A549 (cell line): ENCODE results near the gene MYH15. TPM values are rescaled to one million over a fixed set of nuclear protein-coding genes. Genes with fewer than 3 reads are reported as not detected.
A peak's percentile ranks its signal among the peaks of the same experiment; 100 is the strongest.

ENCODE experiments used
- ATAC-seq, 2 experiments: fragments of 200-7000 bp in 1 of 2; fragments of >200 bp in 1 of 2; cut with Nextera tagmentation in 1 of 2; cut with Tn5 transposase in 1 of 2; 3 replicates each; pipeline versions ENCODE4 v1.8.0 to v1.9.1; 2018 to 2020; ENCODE audit warnings: mild to moderate bottlenecking in 1 of 2, moderate library complexity in 1 of 2
- CTCF ChIA-PET: fragments of 300-600 bp; sonication (Branson Sonifier 250); formaldehyde crosslinking; extraction: SDS; loops from one replicate; lab custom pipeline; 2021; ENCODE audit warnings: antibody characterized with exemption, inconsistent platforms; lab: Yijun Ruan, JAX
- POLR2A ChIA-PET: fragments of 350-600 bp; formaldehyde crosslinking; extraction: SDS; loops from one replicate; lab custom pipeline; 2021; ENCODE audit warnings: antibody characterized with exemption, inconsistent platforms; lab: Yijun Ruan, JAX
- DNase-seq, 2 experiments: peaks; one replicate each; pipeline versions ENCODE4 v3.0.0 to v3.0.0-alpha.2; 2011 to 2016; ENCODE audit warnings: low read depth in 1 of 2, low spot score in 1 of 2
- FAIRE-seq: peaks from 2 replicates; lab custom pipeline; 2011; peaks lifted over from hg19 to GRCh38; lab: Jason Lieb, UNC
- H3K27ac ChIP-seq, 2 experiments: fragments of >200 bp; sonication (Bioruptor Twin); formaldehyde crosslinking; 3 replicates each; pipeline ENCODE4 v1.5.1; 2016 to 2017
- H3K4me1 ChIP-seq: fragments of >200 bp; sonication (Bioruptor Twin); formaldehyde crosslinking; 3 replicates; pipeline ENCODE4 v1.6.1; 2016
- H3K4me2 ChIP-seq: fragments of >200 bp; sonication (Bioruptor Twin); formaldehyde crosslinking; 3 replicates; pipeline ENCODE4 v1.6.1; 2016
- H3K4me3 ChIP-seq: fragments of >200 bp; sonication (Bioruptor Twin); formaldehyde crosslinking; 3 replicates; pipeline ENCODE4 v1.5.1; 2016
- H3K9me3 ChIP-seq: fragments of >200 bp; sonication (Bioruptor Twin); formaldehyde crosslinking; 3 replicates; pipeline ENCODE4 v1.6.1; 2016
- BHLHE40 ChIP-seq: IDR thresholded peaks from 2 replicates; pipeline ENCODE4 v1.6.1; 2012; ENCODE audit warnings: low read depth, low read length, inconsistent platforms
- CBX2 ChIP-seq: fragments of 200-600 bp; sonication (generic); IDR thresholded peaks from 2 replicates; pipeline ENCODE4 v1.6.1; 2016; ENCODE audit warnings: low read depth, mild to moderate bottlenecking, borderline replicate concordance
- CEBPB ChIP-seq, 2 experiments: fragments of >200 bp in 1 of 2; sonication (Bioruptor Twin) in 1 of 2; formaldehyde crosslinking in 1 of 2; IDR thresholded peaks; 2 replicates each; pipeline ENCODE4 v1.6.1; 2012 to 2016
- CHD2 ChIP-seq: fragments of 150-350 bp; IDR thresholded peaks from 2 replicates; pipeline ENCODE4 v1.6.1; 2014; ENCODE audit warnings: low read length; ENCODE audit not compliant: partially characterized antibody
- FOSB ChIP-seq: fragments of 250-450 bp; sonication (Bioruptor Pico); IDR thresholded peaks from 2 replicates; pipeline ENCODE4 v1.5.0; 2020; ENCODE audit warnings: mild to moderate bottlenecking, moderate library complexity
- FOSL2 ChIP-seq, 2 experiments: fragments of 450-650 bp in 1 of 2; fragments of >200 bp in 1 of 2; sonication (Bioruptor Twin) in 1 of 2; formaldehyde crosslinking; IDR thresholded peaks; 2 replicates each; pipeline versions ENCODE4 v1.5.0 to v1.6.1; 2016 to 2020; ENCODE audit warnings: mild to moderate bottlenecking in 1 of 2, moderate library complexity in 1 of 2
- HDAC2 ChIP-seq: fragments of 200-600 bp; sonication (generic); IDR thresholded peaks from 2 replicates; pipeline ENCODE4 v1.6.1; 2016
- HOXA7 ChIP-seq: fragments of 250-450 bp; sonication (Bioruptor Pico); IDR thresholded peaks from 2 replicates; pipeline ENCODE4 v1.5.0; 2020; ENCODE audit warnings: mild to moderate bottlenecking, moderate library complexity
- HOXB5 ChIP-seq: fragments of 250-450 bp; sonication (Bioruptor Pico); IDR thresholded peaks from 2 replicates; pipeline ENCODE4 v1.5.0; 2020; ENCODE audit warnings: mild to moderate bottlenecking, moderate library complexity
- JUN ChIP-seq, 2 experiments: fragments of >200 bp; sonication (Bioruptor Twin); formaldehyde crosslinking; IDR thresholded peaks; 2 replicates in 1 of 2; 3 replicates in 1 of 2; pipeline ENCODE4 v1.6.1; 2016 to 2017
- KDM1A ChIP-seq: fragments of 200-600 bp; sonication (generic); IDR thresholded peaks from 2 replicates; pipeline ENCODE4 v1.6.1; 2016; ENCODE audit warnings: low read depth, mild to moderate bottlenecking
- NPAS2 ChIP-seq: fragments of 250-450 bp; sonication (Bioruptor Pico); IDR thresholded peaks from 2 replicates; pipeline ENCODE4 v1.8.0; 2022; ENCODE audit warnings: mild to moderate bottlenecking, moderate library complexity, borderline replicate concordance
- NR3C1 ChIP-seq: fragments of >200 bp; sonication (Bioruptor Twin); formaldehyde crosslinking; IDR thresholded peaks from 3 replicates; pipeline ENCODE4 v1.6.1; 2017
- POLR2A ChIP-seq: IDR thresholded peaks from 2 replicates; pipeline ENCODE4 v1.6.1; 2012; ENCODE audit warnings: mild to moderate bottlenecking, low read length
- RAD21 ChIP-seq, 2 experiments: fragments of >200 bp in 1 of 2; sonication (Bioruptor Twin) in 1 of 2; formaldehyde crosslinking in 1 of 2; IDR thresholded peaks in 1 of 2; conservative IDR thresholded peaks in 1 of 2; 2 replicates in 1 of 2; 3 replicates in 1 of 2; pipeline ENCODE4 v1.6.1; 2012 to 2018; ENCODE audit warnings: inconsistent platforms in 1 of 2
- RARB ChIP-seq: fragments of 250-450 bp; sonication (Bioruptor Pico); IDR thresholded peaks from 2 replicates; pipeline ENCODE4 v1.8.0; 2021; ENCODE audit warnings: mild to moderate bottlenecking, moderate library complexity
- RFX5 ChIP-seq: fragments of 450-650 bp; IDR thresholded peaks from 2 replicates; pipeline ENCODE4 v1.7.1; 2014; ENCODE audit warnings: antibody characterized with exemption, mild to moderate bottlenecking, moderate library complexity
- TFCP2L1 ChIP-seq: fragments of 250-450 bp; sonication (Bioruptor Pico); IDR thresholded peaks from 2 replicates; pipeline ENCODE4 v1.5.0; 2021; ENCODE audit warnings: mild to moderate bottlenecking
- ZFP36 ChIP-seq: fragments of 450-650 bp; IDR thresholded peaks from 2 replicates; pipeline ENCODE4 v1.6.1; 2014; ENCODE audit warnings: borderline replicate concordance; ENCODE audit not compliant: partially characterized antibody
- WGBS: methylation state at CpG from one replicate; pipeline ENCODE4 v1.1.6; 2017; ENCODE audit errors: missing lambda C conversion rate; 5-methylcytosine and 5-hydroxymethylcytosine counted together
- polyA plus RNA-seq, 4 experiments: library from polyadenylated mRNA; depleted of rRNA in 3 of 4; stranded (reverse); fragments of >200 nt; fragmentation: RNase III in 1 of 4; extraction: RNeasy Plus Mini Kit Qiagen cat#74134 plus additional on column Dnase treatment in 1 of 4; gene quantifications; 2 replicates in 3 of 4; 3 replicates in 1 of 4; pipeline ENCODE4 v1.2.3, GENCODE V29; 2011 to 2017
- TF ChIP-seq, protein P1 (sequence below): fragments of >200 bp; sonication (Bioruptor Twin); formaldehyde crosslinking; IDR thresholded peaks from 2 replicates; pipeline ENCODE4 v1.6.1; 2016
- TF ChIP-seq, protein P2 (sequence below): fragments of 150-350 bp; IDR thresholded peaks from 2 replicates; pipeline ENCODE4 v1.6.1; 2014; ENCODE audit warnings: low read depth, mild to moderate bottlenecking, low read length
- TF ChIP-seq, protein P3 (sequence below): fragments of 200-600 bp; sonication (generic); IDR thresholded peaks from 2 replicates; pipeline ENCODE4 v1.6.1; 2016; ENCODE audit warnings: antibody characterized with exemption, mild to moderate bottlenecking, moderate library complexity
- TF ChIP-seq, protein P4 (sequence below): fragments of 250-450 bp; sonication (Bioruptor Pico); IDR thresholded peaks from 2 replicates; pipeline ENCODE4 v1.5.0; 2021; ENCODE audit warnings: mild to moderate bottlenecking, moderate library complexity, borderline replicate concordance

The MYH15 gene
- polyA plus RNA-seq, 2 of the 4 experiments (the other 2 are of a cell fraction), result 0.39 to 1.7 TPM

DNA sequence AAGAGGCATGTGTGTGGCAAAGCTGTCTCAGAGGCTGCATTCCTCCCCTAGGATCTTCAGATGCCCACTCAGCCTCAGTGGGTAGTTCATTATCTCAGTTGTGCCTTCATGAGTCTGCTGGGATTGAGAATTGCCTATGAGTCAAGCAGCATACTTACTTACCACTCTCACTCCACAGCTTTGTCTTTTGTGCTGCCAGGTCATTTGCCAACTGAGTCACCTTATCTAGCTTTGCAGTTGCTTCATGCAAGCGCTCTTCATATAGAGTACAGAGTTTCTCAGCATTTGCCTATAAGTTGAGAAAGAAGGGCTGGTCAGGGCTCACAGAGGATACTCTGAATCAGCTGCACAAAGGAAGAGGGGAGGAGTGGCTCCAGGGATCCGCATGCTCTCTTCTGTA lies 89.5 kb downstream of the MYH15 start:
- Histone ChIP-seq H3K4me3 (no peak overlapping the region), H3K4me1 (no peaks in the 10 kb centered on the region), H3K27ac (no peak overlapping the region), H3K9me3 (no peaks in the 10 kb centered on the region), H3K4me2 (no peak overlapping the region)
- FAIRE-seq (no peak), ATAC-seq (0 out of 6 replicates have a peak, but pooled peaks of 1 of the 2 experiments have one; percentile 30), DNase-seq (no peak)
- WGBS, result 94% methylated on average over 2 of the region's 2 CpGs
- no peak for TF ChIP-seq CEBPB (IDR thresholded peaks at IDR 0.05)
- TF ChIP-seq HOXA7 (CRISPR knock-in tag), result no peak
- TF ChIP-seq HDAC2, result no peak
- TF ChIP-seq, protein P1, sequence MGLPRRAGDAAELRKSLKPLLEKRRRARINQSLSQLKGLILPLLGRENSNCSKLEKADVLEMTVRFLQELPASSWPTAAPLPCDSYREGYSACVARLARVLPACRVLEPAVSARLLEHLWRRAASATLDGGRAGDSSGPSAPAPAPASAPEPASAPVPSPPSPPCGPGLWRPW, result no peak
- no peak for TF ChIP-seq RARB
- no peak for TF ChIP-seq FOSL2 (IDR thresholded peaks at IDR 0.05)
- TF ChIP-seq FOSL2 (CRISPR knock-in tag; IDR thresholded peaks at IDR 0.05), result no peak
- TF ChIP-seq RFX5, result no peak
- TF ChIP-seq CBX2, result no peak
- no peak for TF ChIP-seq KDM1A
- no peak for TF ChIP-seq TFCP2L1 (CRISPR knock-in tag)
- no peak for TF ChIP-seq CHD2
- no peak for TF ChIP-seq POLR2A
- TF ChIP-seq, protein P2, sequence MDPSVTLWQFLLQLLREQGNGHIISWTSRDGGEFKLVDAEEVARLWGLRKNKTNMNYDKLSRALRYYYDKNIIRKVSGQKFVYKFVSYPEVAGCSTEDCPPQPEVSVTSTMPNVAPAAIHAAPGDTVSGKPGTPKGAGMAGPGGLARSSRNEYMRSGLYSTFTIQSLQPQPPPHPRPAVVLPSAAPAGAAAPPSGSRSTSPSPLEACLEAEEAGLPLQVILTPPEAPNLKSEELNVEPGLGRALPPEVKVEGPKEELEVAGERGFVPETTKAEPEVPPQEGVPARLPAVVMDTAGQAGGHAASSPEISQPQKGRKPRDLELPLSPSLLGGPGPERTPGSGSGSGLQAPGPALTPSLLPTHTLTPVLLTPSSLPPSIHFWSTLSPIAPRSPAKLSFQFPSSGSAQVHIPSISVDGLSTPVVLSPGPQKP, result no peak
- TF ChIP-seq BHLHE40, result no peak
- ChIA-PET POLR2A (no interaction called here), CTCF (interaction anchor here (0.9 kb wide), 1 partner anchor 68 kb away, joined by 3 read pairs; no protein-coding TSS in a partner anchor)

DNA sequence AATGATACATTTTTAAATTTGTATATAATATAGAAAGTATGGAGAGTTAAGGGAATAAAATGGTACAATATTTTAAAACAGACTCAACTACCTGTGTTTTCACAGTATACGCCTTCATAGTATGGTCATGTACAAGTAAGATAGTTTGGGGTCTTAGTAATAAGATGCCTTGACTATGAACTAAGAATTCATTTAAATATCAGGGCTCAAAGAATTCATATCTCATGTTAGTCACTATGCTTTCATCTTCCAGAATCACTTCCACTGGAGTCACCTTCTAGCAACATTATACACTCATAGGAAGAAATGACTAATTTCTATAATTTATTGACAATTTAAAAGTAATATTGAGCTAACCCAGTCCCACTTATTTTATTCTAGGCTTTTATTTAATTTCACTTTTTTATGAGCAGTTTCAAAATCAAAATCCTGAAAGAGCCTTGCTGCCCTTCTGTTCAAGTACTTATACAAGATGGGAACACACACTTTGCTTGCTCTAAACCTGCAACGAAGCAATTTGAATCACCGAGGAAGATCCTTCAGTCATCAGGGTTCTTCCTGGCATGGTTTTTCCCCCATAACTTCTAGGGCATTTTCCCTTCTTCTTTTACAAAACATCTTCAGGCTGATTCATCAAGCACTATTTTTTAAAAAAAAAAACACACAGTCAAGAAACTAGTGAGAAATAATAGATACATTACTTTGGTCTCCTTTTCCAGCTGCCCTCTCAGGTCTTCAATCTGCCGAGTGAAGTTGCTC lies 94.1 kb downstream of the MYH15 start:
- 69% methylated on average over 4 of the region's 4 CpGs for WGBS
- POLR2A ChIA-PET, result no interaction called here
- Histone ChIP-seq H3K9me3 (no peaks in the 10 kb centered on the region), H3K4me1 (no peaks in the 10 kb centered on the region)
- no peak for TF ChIP-seq HOXB5 (CRISPR knock-in tag)
- TF ChIP-seq ZFP36, result no peak
- TF ChIP-seq CEBPB (IDR thresholded peaks at IDR 0.05), result no peak
- no peak for TF ChIP-seq POLR2A
- no peak for TF ChIP-seq NR3C1
- no peak for TF ChIP-seq JUN (IDR thresholded peaks at IDR 0.05)
- TF ChIP-seq, protein P3, sequence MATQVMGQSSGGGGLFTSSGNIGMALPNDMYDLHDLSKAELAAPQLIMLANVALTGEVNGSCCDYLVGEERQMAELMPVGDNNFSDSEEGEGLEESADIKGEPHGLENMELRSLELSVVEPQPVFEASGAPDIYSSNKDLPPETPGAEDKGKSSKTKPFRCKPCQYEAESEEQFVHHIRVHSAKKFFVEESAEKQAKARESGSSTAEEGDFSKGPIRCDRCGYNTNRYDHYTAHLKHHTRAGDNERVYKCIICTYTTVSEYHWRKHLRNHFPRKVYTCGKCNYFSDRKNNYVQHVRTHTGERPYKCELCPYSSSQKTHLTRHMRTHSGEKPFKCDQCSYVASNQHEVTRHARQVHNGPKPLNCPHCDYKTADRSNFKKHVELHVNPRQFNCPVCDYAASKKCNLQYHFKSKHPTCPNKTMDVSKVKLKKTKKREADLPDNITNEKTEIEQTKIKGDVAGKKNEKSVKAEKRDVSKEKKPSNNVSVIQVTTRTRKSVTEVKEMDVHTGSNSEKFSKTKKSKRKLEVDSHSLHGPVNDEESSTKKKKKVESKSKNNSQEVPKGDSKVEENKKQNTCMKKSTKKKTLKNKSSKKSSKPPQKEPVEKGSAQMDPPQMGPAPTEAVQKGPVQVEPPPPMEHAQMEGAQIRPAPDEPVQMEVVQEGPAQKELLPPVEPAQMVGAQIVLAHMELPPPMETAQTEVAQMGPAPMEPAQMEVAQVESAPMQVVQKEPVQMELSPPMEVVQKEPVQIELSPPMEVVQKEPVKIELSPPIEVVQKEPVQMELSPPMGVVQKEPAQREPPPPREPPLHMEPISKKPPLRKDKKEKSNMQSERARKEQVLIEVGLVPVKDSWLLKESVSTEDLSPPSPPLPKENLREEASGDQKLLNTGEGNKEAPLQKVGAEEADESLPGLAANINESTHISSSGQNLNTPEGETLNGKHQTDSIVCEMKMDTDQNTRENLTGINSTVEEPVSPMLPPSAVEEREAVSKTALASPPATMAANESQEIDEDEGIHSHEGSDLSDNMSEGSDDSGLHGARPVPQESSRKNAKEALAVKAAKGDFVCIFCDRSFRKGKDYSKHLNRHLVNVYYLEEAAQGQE, result no peak
- no peak for TF ChIP-seq RAD21 (conservative IDR thresholded peaks at IDR 0.05 in 1 of 2, IDR thresholded peaks at IDR 0.05 in 1 of 2)
- no peak for TF ChIP-seq TFCP2L1 (CRISPR knock-in tag)
- TF ChIP-seq KDM1A, result no peak
- no peak for TF ChIP-seq FOSL2 (IDR thresholded peaks at IDR 0.05)
- no peak for TF ChIP-seq FOSL2 (CRISPR knock-in tag; IDR thresholded peaks at IDR 0.05)
- no peak for TF ChIP-seq NPAS2 (CRISPR knock-in tag)
- no peak for TF ChIP-seq FOSB (CRISPR knock-in tag)
- TF ChIP-seq, protein P4, sequence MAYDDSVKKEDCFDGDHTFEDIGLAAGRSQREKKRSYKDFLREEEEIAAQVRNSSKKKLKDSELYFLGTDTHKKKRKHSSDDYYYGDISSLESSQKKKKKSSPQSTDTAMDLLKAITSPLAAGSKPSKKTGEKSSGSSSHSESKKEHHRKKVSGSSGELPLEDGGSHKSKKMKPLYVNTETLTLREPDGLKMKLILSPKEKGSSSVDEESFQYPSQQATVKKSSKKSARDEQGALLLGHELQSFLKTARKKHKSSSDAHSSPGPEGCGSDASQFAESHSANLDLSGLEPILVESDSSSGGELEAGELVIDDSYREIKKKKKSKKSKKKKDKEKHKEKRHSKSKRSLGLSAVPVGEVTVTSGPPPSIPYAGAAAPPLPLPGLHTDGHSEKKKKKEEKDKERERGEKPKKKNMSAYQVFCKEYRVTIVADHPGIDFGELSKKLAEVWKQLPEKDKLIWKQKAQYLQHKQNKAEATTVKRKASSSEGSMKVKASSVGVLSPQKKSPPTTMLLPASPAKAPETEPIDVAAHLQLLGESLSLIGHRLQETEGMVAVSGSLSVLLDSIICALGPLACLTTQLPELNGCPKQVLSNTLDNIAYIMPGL (CRISPR knock-in tag), result no peak
- TF ChIP-seq, all 56 proteins: peak for 0
- DNase-seq, result no peak
- CTCF ChIA-PET, result no interaction called here
- no peak for ATAC-seq
- no peak overlapping the region for H3K27ac ChIP-seq
- no peak overlapping the region for H3K4me3 ChIP-seq
- no peak overlapping the region for H3K4me2 ChIP-seq
- FAIRE-seq, result no peak
